CD14-positive monocyte (primary cell): Measurements from ENCODE around the gene PIGV. TPM values are rescaled to one million over a fixed set of nuclear protein-coding genes. Genes with fewer than 3 reads are reported as not detected.

Source experiments
- DNase-seq, 3 donors: peaks; one replicate each; pipeline ENCODE4 v3.0.0-alpha.2; 2011 to 2022
- H2AFZ ChIP-seq: 2 replicates; pipeline ENCODE4 v1.6.0; 2012; ENCODE audit warnings: mild to moderate bottlenecking, low read depth, low read length, inconsistent platforms; ENCODE audit not compliant: insufficient read depth, poor library complexity, severe bottlenecking
- H3K27ac ChIP-seq, 2 donors: 1 replicate in 1 of 2; 2 replicates in 1 of 2; pipeline ENCODE4 v1.5.1; 2012 to 2013; ENCODE audit warnings: low read length in 2 of 2, control low read depth in 1 of 2, inconsistent platforms in 1 of 2, low read depth in 1 of 2, mild to moderate bottlenecking in 1 of 2
- H3K27me3 ChIP-seq, 2 donors: one replicate each; pipeline versions ENCODE4 v1.6.0 to v1.6.1; 2011 to 2013; ENCODE audit warnings: low read length in 2 of 2; ENCODE audit not compliant: control insufficient read depth in 2 of 2, insufficient read depth in 2 of 2
- H3K36me3 ChIP-seq, 2 donors: replicated peaks in 1 of 2; 1 replicate in 1 of 2; 2 replicates in 1 of 2; pipeline versions ENCODE4 v1.5.1 to v1.6.1; 2012 to 2013; ENCODE audit warnings: low read length in 2 of 2, control low read depth in 1 of 2, inconsistent platforms in 1 of 2, mild to moderate bottlenecking in 1 of 2; ENCODE audit not compliant: insufficient read depth in 2 of 2, control insufficient read depth in 1 of 2
- H3K4me1 ChIP-seq, 2 donors: 1 replicate in 1 of 2; 2 replicates in 1 of 2; pipeline versions ENCODE4 v1.5.1 to v1.6.1; 2012 to 2013; ENCODE audit warnings: low read length in 2 of 2, control low read depth in 1 of 2, inconsistent platforms in 1 of 2, mild to moderate bottlenecking in 1 of 2, moderate library complexity in 1 of 2; ENCODE audit not compliant: insufficient read depth in 2 of 2, control insufficient read depth in 1 of 2
- H3K4me2 ChIP-seq: replicated peaks from 2 replicates; pipeline ENCODE3; 2012; ENCODE audit warnings: low read length, moderate library complexity, mild to moderate bottlenecking; ENCODE audit not compliant: poor library complexity, severe bottlenecking; ENCODE audit errors: extremely low read depth
- H3K4me3 ChIP-seq, 3 experiments: fragments of 200-600 bp in 1 of 3; sonication (generic) in 1 of 3; replicated peaks in 1 of 3; 1 replicate in 2 of 3; 2 replicates in 1 of 3; pipeline ENCODE4 v1.5.1; 2011 to 2013; ENCODE audit warnings: low read length in 3 of 3, mild to moderate bottlenecking in 3 of 3, control low read depth in 2 of 3, low read depth in 2 of 3, inconsistent platforms in 1 of 3, moderate library complexity in 1 of 3
- H3K79me2 ChIP-seq: 2 replicates; pipeline ENCODE4 v1.6.0; 2012; ENCODE audit warnings: mild to moderate bottlenecking, control low read depth, inconsistent platforms, low read length, moderate library complexity; ENCODE audit not compliant: insufficient read depth
- H3K9ac ChIP-seq: 2 replicates; pipeline ENCODE4 v1.6.0; 2017; ENCODE audit warnings: low read length, mild to moderate bottlenecking; ENCODE audit not compliant: insufficient read depth, poor library complexity, severe bottlenecking
- H3K9me3 ChIP-seq, 2 donors: replicated peaks in 1 of 2; 1 replicate in 1 of 2; 2 replicates in 1 of 2; pipeline versions ENCODE4 v1.5.1 to v1.6.1; 2012 to 2013; ENCODE audit warnings: low read length in 2 of 2, control low read depth in 1 of 2; ENCODE audit not compliant: control insufficient read depth in 1 of 2, insufficient read depth in 1 of 2
- H4K20me1 ChIP-seq: 2 replicates; pipeline ENCODE4 v1.6.0; 2012; ENCODE audit warnings: mild to moderate bottlenecking, low read length, control low read depth, moderate library complexity; ENCODE audit not compliant: insufficient read depth
- H3K27ac Mint-ChIP-seq, 7 donors: one replicate each; pipeline ENCODE4 v1.8.0; 2020; ENCODE audit warnings: mild to moderate bottlenecking in 7 of 7, mixed read lengths in 7 of 7, moderate library complexity in 6 of 7, inconsistent platforms in 2 of 7
- H3K27me3 Mint-ChIP-seq, 3 donors: one replicate each; pipeline ENCODE4 v1.8.0; 2021 to 2022; ENCODE audit warnings: low read depth in 3 of 3, mild to moderate bottlenecking in 3 of 3, mixed read lengths in 3 of 3, moderate library complexity in 3 of 3, inconsistent platforms in 1 of 3
- H3K36me3 Mint-ChIP-seq, 2 donors: one replicate each; pipeline ENCODE4 v1.8.0; 2020; ENCODE audit warnings: mixed read lengths in 2 of 2, inconsistent platforms in 1 of 2, mild to moderate bottlenecking in 1 of 2
- H3K4me1 Mint-ChIP-seq: one replicate; pipeline ENCODE4 v1.8.0; 2020; ENCODE audit warnings: mild to moderate bottlenecking, mixed read lengths
- H3K4me3 Mint-ChIP-seq, 2 donors: one replicate each; pipeline ENCODE4 v1.8.0; 2020; ENCODE audit warnings: mild to moderate bottlenecking in 2 of 2, mixed read lengths in 2 of 2, moderate library complexity in 1 of 2
- H3K9me3 Mint-ChIP-seq, 7 donors: one replicate each; pipeline ENCODE4 v1.8.0; 2020 to 2022; ENCODE audit warnings: mixed read lengths in 7 of 7, mild to moderate bottlenecking in 6 of 7, moderate library complexity in 6 of 7, inconsistent platforms in 2 of 7
- CTCF ChIP-seq: fragments of 200-600 bp; IDR thresholded peaks from one replicate; pipeline ENCODE4 v1.8.0; 2022; ENCODE audit warnings: antibody characterized with exemption, mild to moderate bottlenecking
- WGBS: methylation state at CpG from one replicate; pipeline ENCODE4 v1.1.5; 2013; ENCODE audit warnings: missing lambda C conversion rate; ENCODE audit not compliant: insufficient coverage; 5-methylcytosine and 5-hydroxymethylcytosine counted together
- intact Hi-C, 2 donors: fragments of 100-400 bp; cut with micrococcal nuclease; formaldehyde crosslinking; loops; one replicate each; pipeline versions ENCODE4 v1.15.0 to v1.15.1; 2023
- polyA plus RNA-seq, 3 donors: library from polyadenylated mRNA; depleted of rRNA in 1 of 3; unstranded in 2 of 3; stranded (reverse) in 1 of 3; fragments of 300-500 nt in 2 of 3; fragments of >200 nt in 1 of 3; fragmentation: Illumina TruSeq in 2 of 3; gene quantifications; 1 replicate in 2 of 3; 2 replicates in 1 of 3; pipeline ENCODE4 v1.2.3, GENCODE V29; 2012 to 2021

The PIGV gene
- polyA plus RNA-seq, 3 donors, result 5.7 to 9.5 (median 8.3) TPM

- intact Hi-C loops, result no loop called here
- Mint-ChIP-seq H3K4me1 (peaks cover 33% of the 10 kb centered on the region), H3K4me3 (no peak overlapping the region), H3K27me3 (no peaks in the 10 kb centered on the region), H3K9me3 (peaks cover 0 to 5% (median 0%) of the 10 kb centered on the region in 7 donors), H3K36me3 (peaks cover 58 to 84% of the 10 kb centered on the region in 2 donors), H3K27ac (peak overlapping the region in 6 of 7 donors; percentile 25 to 81 (median 58))
- Histone ChIP-seq H3K4me1 (peaks cover 25% of the 10 kb centered on the region in 2 donors), H3K27me3 (no peaks in the 10 kb centered on the region), H3K4me3 (no peak overlapping the region), H3K9ac (no peak overlapping the region), H3K79me2 (peaks cover 95% of the 10 kb centered on the region), H2AFZ (no peak overlapping the region), H3K36me3 (peaks cover 56 to 84% of the 10 kb centered on the region in 2 donors), H3K4me2 (no peak overlapping the region), H3K27ac (peak overlapping the region in 1 of 2 donors; percentile 66), H3K9me3 (no peaks in the 10 kb centered on the region), H4K20me1 (peaks cover 100% of the 10 kb centered on the region)
- 83% methylated on average over 1 of the region's 1 CpG for WGBS
- no peak for TF ChIP-seq CTCF
- DNase-seq, result no peak
Observed at GRCh38 chr1:26748351-26748750, 39.4 kb upstream of the PIGV start.

- no peak overlapping the region for H2AFZ ChIP-seq
- no peak overlapping the region for H3K4me3 ChIP-seq
- H3K4me1 ChIP-seq, result peaks cover 13 to 14% of the 10 kb centered on the region in 2 donors
- no peak overlapping the region for H3K4me3 Mint-ChIP-seq
- H3K27ac ChIP-seq, result peak overlapping the region in 1 of 2 donors; percentile 62
- H3K4me1 Mint-ChIP-seq, result peaks cover 22% of the 10 kb centered on the region
- peak overlapping the region in 3 of 7 donors; percentile 21 to 75 (median 70) for H3K27ac Mint-ChIP-seq
- peaks cover 0 to under 1% (median 0%) of the 10 kb centered on the region in 7 donors for H3K9me3 Mint-ChIP-seq
- peaks cover 63 to 95% of the 10 kb centered on the region in 2 donors for H3K36me3 ChIP-seq
- intact Hi-C loops, result no loop called here
- H3K36me3 Mint-ChIP-seq, result peaks cover 63 to 90% of the 10 kb centered on the region in 2 donors
- peaks cover 100% of the 10 kb centered on the region for H4K20me1 ChIP-seq
- no peaks in the 10 kb centered on the region for H3K9me3 ChIP-seq
- no peak for DNase-seq
- H3K27me3 ChIP-seq, result no peaks in the 10 kb centered on the region
- no peak overlapping the region for H3K4me2 ChIP-seq
- TF ChIP-seq CTCF, result no peak
- 86% methylated on average over 1 of the region's 5 CpGs for WGBS
- H3K9ac ChIP-seq, result no peak overlapping the region
- peaks cover 99% of the 10 kb centered on the region for H3K79me2 ChIP-seq
- H3K27me3 Mint-ChIP-seq, result no peaks in the 10 kb centered on the region
Observed at GRCh38 chr1:26749458-26749857, 38.3 kb upstream of the PIGV start.
